ENCODE data around the gene CENPM.

DNA sequence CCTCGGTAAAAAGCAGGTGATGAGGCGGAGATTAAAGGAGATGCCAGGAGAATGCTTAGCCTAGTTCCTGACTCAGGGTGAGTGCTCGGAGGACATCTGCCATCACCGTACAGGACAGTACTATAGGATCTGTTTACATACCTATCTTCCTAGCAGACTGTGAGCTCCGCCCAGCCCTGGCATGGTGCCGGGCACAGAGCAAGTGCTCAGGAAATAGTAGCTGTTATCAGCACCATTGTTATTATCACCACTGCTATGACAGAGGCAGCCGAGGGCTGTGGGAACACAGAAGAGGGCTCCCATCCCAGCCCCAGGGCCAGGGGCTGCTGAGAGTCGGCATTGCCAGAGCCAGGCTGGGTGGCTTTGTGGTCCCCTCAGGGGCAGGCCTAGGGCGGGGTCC, 21.6 kb upstream of the CENPM start:
- TF ChIP-seq, protein P1, sequence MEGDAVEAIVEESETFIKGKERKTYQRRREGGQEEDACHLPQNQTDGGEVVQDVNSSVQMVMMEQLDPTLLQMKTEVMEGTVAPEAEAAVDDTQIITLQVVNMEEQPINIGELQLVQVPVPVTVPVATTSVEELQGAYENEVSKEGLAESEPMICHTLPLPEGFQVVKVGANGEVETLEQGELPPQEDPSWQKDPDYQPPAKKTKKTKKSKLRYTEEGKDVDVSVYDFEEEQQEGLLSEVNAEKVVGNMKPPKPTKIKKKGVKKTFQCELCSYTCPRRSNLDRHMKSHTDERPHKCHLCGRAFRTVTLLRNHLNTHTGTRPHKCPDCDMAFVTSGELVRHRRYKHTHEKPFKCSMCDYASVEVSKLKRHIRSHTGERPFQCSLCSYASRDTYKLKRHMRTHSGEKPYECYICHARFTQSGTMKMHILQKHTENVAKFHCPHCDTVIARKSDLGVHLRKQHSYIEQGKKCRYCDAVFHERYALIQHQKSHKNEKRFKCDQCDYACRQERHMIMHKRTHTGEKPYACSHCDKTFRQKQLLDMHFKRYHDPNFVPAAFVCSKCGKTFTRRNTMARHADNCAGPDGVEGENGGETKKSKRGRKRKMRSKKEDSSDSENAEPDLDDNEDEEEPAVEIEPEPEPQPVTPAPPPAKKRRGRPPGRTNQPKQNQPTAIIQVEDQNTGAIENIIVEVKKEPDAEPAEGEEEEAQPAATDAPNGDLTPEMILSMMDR (IDR thresholded peaks at IDR 0.05; ENCODE audit: low read length), result no peak
- TF ChIP-seq EZH2 (IDR thresholded peaks at IDR 0.05; ENCODE audit: borderline replicate concordance, low read length), result no peak
